ENCODE results near the gene WEE1.

The WEE1 gene

DNA sequence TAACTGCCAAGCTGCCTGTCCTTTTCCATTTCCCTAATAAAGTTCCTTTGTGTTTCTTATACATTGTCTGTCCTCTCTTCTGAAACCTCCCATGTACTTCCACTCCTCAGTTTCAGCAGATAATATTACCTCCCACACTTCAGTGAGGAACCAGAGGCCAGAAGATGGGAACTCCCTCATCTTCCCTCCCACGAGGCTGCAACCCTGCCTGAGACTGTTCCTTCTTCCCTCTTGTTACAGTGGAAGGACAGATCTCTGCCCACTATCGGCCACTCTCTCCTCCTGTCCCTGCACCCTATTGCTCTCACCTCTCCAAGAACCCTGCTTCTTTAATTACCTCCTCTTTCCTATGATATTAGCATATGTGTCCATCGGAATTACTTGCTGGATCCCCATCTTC lies 52.3 kb downstream of the WEE1 start:
- no peak for DNase-seq

- no peak for DNase-seq
Observed at GRCh38 chr11:9626496-9627394, 53.3 kb downstream of the WEE1 start.

GRCh38 chr11:9629064-9629463 lies 55.6 kb downstream of the WEE1 start:
- no peak for DNase-seq

- DNase-seq, result no peak
Observed at GRCh38 chr11:9633679-9634078, 60.2 kb downstream of the WEE1 start.

GRCh38 chr11:9636691-9637090 lies 63.2 kb downstream of the WEE1 start:
- no peak for DNase-seq

DNA sequence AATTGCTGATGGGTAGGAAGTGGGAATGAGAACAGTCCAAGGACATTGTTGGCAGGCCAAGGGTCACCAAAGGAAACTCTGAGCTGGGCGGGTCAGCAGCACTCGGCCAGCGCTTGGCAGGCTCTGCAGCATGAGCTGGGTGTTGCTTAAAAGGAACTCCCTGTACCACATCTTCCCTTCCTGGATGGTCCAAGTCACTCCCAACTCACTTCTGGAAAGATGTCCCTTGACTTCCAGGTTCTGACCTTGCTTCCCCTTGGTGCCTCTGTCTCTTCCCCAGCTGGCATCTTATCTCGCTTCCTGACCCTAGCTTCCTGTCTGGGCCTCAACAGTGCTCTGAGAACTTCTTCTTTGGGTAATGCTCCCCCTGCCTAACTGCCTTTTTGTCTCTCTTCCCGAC lies 65.6 kb downstream of the WEE1 start:
- DNase-seq, result no peak
